CD14-positive monocyte (primary cell): ENCODE results near the gene CHRM4. TPM values are rescaled to one million over a fixed set of nuclear protein-coding genes. Genes with fewer than 3 reads are reported as not detected.

ENCODE experiments used
- DNase-seq, 3 donors: peaks; one replicate each; pipeline ENCODE4 v3.0.0-alpha.2; 2011 to 2022
- H2AFZ ChIP-seq: 2 replicates; pipeline ENCODE4 v1.6.0; 2012; ENCODE audit warnings: mild to moderate bottlenecking, low read depth, low read length, inconsistent platforms; ENCODE audit not compliant: insufficient read depth, poor library complexity, severe bottlenecking
- H3K27ac ChIP-seq, 2 donors: 1 replicate in 1 of 2; 2 replicates in 1 of 2; pipeline ENCODE4 v1.5.1; 2012 to 2013; ENCODE audit warnings: low read length in 2 of 2, control low read depth in 1 of 2, inconsistent platforms in 1 of 2, low read depth in 1 of 2, mild to moderate bottlenecking in 1 of 2
- H3K27me3 ChIP-seq, 2 donors: one replicate each; pipeline versions ENCODE4 v1.6.0 to v1.6.1; 2011 to 2013; ENCODE audit warnings: low read length in 2 of 2; ENCODE audit not compliant: control insufficient read depth in 2 of 2, insufficient read depth in 2 of 2
- H3K36me3 ChIP-seq, 2 donors: replicated peaks in 1 of 2; 1 replicate in 1 of 2; 2 replicates in 1 of 2; pipeline versions ENCODE4 v1.5.1 to v1.6.1; 2012 to 2013; ENCODE audit warnings: low read length in 2 of 2, control low read depth in 1 of 2, inconsistent platforms in 1 of 2, mild to moderate bottlenecking in 1 of 2; ENCODE audit not compliant: insufficient read depth in 2 of 2, control insufficient read depth in 1 of 2
- H3K4me1 ChIP-seq, 2 donors: 1 replicate in 1 of 2; 2 replicates in 1 of 2; pipeline versions ENCODE4 v1.5.1 to v1.6.1; 2012 to 2013; ENCODE audit warnings: low read length in 2 of 2, control low read depth in 1 of 2, inconsistent platforms in 1 of 2, mild to moderate bottlenecking in 1 of 2, moderate library complexity in 1 of 2; ENCODE audit not compliant: insufficient read depth in 2 of 2, control insufficient read depth in 1 of 2
- H3K4me2 ChIP-seq: replicated peaks from 2 replicates; pipeline ENCODE3; 2012; ENCODE audit warnings: low read length, moderate library complexity, mild to moderate bottlenecking; ENCODE audit not compliant: poor library complexity, severe bottlenecking; ENCODE audit errors: extremely low read depth
- H3K4me3 ChIP-seq, 3 experiments: fragments of 200-600 bp in 1 of 3; sonication (generic) in 1 of 3; replicated peaks in 1 of 3; 1 replicate in 2 of 3; 2 replicates in 1 of 3; pipeline ENCODE4 v1.5.1; 2011 to 2013; ENCODE audit warnings: low read length in 3 of 3, mild to moderate bottlenecking in 3 of 3, control low read depth in 2 of 3, low read depth in 2 of 3, inconsistent platforms in 1 of 3, moderate library complexity in 1 of 3
- H3K79me2 ChIP-seq: 2 replicates; pipeline ENCODE4 v1.6.0; 2012; ENCODE audit warnings: mild to moderate bottlenecking, control low read depth, inconsistent platforms, low read length, moderate library complexity; ENCODE audit not compliant: insufficient read depth
- H3K9ac ChIP-seq: 2 replicates; pipeline ENCODE4 v1.6.0; 2017; ENCODE audit warnings: low read length, mild to moderate bottlenecking; ENCODE audit not compliant: insufficient read depth, poor library complexity, severe bottlenecking
- H3K9me3 ChIP-seq, 2 donors: replicated peaks in 1 of 2; 1 replicate in 1 of 2; 2 replicates in 1 of 2; pipeline versions ENCODE4 v1.5.1 to v1.6.1; 2012 to 2013; ENCODE audit warnings: low read length in 2 of 2, control low read depth in 1 of 2; ENCODE audit not compliant: control insufficient read depth in 1 of 2, insufficient read depth in 1 of 2
- H4K20me1 ChIP-seq: 2 replicates; pipeline ENCODE4 v1.6.0; 2012; ENCODE audit warnings: mild to moderate bottlenecking, low read length, control low read depth, moderate library complexity; ENCODE audit not compliant: insufficient read depth
- H3K27ac Mint-ChIP-seq, 7 donors: one replicate each; pipeline ENCODE4 v1.8.0; 2020; ENCODE audit warnings: mild to moderate bottlenecking in 7 of 7, mixed read lengths in 7 of 7, moderate library complexity in 6 of 7, inconsistent platforms in 2 of 7
- H3K27me3 Mint-ChIP-seq, 3 donors: one replicate each; pipeline ENCODE4 v1.8.0; 2021 to 2022; ENCODE audit warnings: low read depth in 3 of 3, mild to moderate bottlenecking in 3 of 3, mixed read lengths in 3 of 3, moderate library complexity in 3 of 3, inconsistent platforms in 1 of 3
- H3K36me3 Mint-ChIP-seq, 2 donors: one replicate each; pipeline ENCODE4 v1.8.0; 2020; ENCODE audit warnings: mixed read lengths in 2 of 2, inconsistent platforms in 1 of 2, mild to moderate bottlenecking in 1 of 2
- H3K4me1 Mint-ChIP-seq: one replicate; pipeline ENCODE4 v1.8.0; 2020; ENCODE audit warnings: mild to moderate bottlenecking, mixed read lengths
- H3K4me3 Mint-ChIP-seq, 2 donors: one replicate each; pipeline ENCODE4 v1.8.0; 2020; ENCODE audit warnings: mild to moderate bottlenecking in 2 of 2, mixed read lengths in 2 of 2, moderate library complexity in 1 of 2
- H3K9me3 Mint-ChIP-seq, 7 donors: one replicate each; pipeline ENCODE4 v1.8.0; 2020 to 2022; ENCODE audit warnings: mixed read lengths in 7 of 7, mild to moderate bottlenecking in 6 of 7, moderate library complexity in 6 of 7, inconsistent platforms in 2 of 7
- CTCF ChIP-seq: fragments of 200-600 bp; IDR thresholded peaks from one replicate; pipeline ENCODE4 v1.8.0; 2022; ENCODE audit warnings: antibody characterized with exemption, mild to moderate bottlenecking
- WGBS: methylation state at CpG from one replicate; pipeline ENCODE4 v1.1.5; 2013; ENCODE audit warnings: missing lambda C conversion rate; ENCODE audit not compliant: insufficient coverage; 5-methylcytosine and 5-hydroxymethylcytosine counted together
- intact Hi-C, 2 donors: fragments of 100-400 bp; cut with micrococcal nuclease; formaldehyde crosslinking; loops; one replicate each; pipeline versions ENCODE4 v1.15.0 to v1.15.1; 2023
- polyA plus RNA-seq, 3 donors: library from polyadenylated mRNA; depleted of rRNA in 1 of 3; unstranded in 2 of 3; stranded (reverse) in 1 of 3; fragments of 300-500 nt in 2 of 3; fragments of >200 nt in 1 of 3; fragmentation: Illumina TruSeq in 2 of 3; gene quantifications; 1 replicate in 2 of 3; 2 replicates in 1 of 3; pipeline ENCODE4 v1.2.3, GENCODE V29; 2012 to 2021

The CHRM4 gene
- polyA plus RNA-seq, 3 donors = 0.15 to 0.57 TPM; not detected in 1

- Histone ChIP-seq H3K4me1 (peaks cover 87 to 91% of the 10 kb centered on the region in 2 donors), H3K27ac (peak overlapping the region; percentile 43 to 59), H2AFZ (peak overlapping the region; percentile 60), H3K4me3 (no peak overlapping the region), H3K36me3 (no peaks in the 10 kb centered on the region), H3K9ac (no peak overlapping the region), H4K20me1 (peaks cover 12% of the 10 kb centered on the region), H3K79me2 (peaks cover 36% of the 10 kb centered on the region), H3K4me2 (no peak overlapping the region), H3K9me3 (no peaks in the 10 kb centered on the region), H3K27me3 (no peaks in the 10 kb centered on the region)
- intact Hi-C loops = loop anchor here in 1 of 2 donors (10.0 kb wide), 1 partner anchor 217 kb away; the partner anchor contains the start of gene PHF21A
- Mint-ChIP-seq H3K27me3 (peaks cover 2 to 3% (median 3%) of the 10 kb centered on the region in 3 donors), H3K27ac (peak overlapping the region in 4 of 7 donors; percentile 46 to 85 (median 68)), H3K9me3 (peaks cover 0 to 4% (median 0%) of the 10 kb centered on the region in 7 donors), H3K4me1 (peaks cover 97% of the 10 kb centered on the region), H3K36me3 (peaks cover 0 to 4% of the 10 kb centered on the region in 2 donors), H3K4me3 (no peak overlapping the region)
- no peak for DNase-seq
- TF ChIP-seq CTCF = no peak
- WGBS = 96% methylated on average over 3 of the region's 3 CpGs
These were observed 50.1 kb downstream of the CHRM4 start for GRCh38 chr11:46341454-46341853.

GRCh38 chr11:46339816-46340215, 51.8 kb downstream of the CHRM4 start:
- no peaks in the 10 kb centered on the region for H3K9me3 ChIP-seq
- peaks cover 0 to 2% of the 10 kb centered on the region in 2 donors for H3K36me3 Mint-ChIP-seq
- no peaks in the 10 kb centered on the region for H3K27me3 ChIP-seq
- H3K9me3 Mint-ChIP-seq = peaks cover 0 to 4% (median 0%) of the 10 kb centered on the region in 7 donors
- peak in 2 of 3 donors; percentile 45 to 61 for DNase-seq
- H3K4me1 ChIP-seq = peaks cover 97 to 98% of the 10 kb centered on the region in 2 donors
- peaks cover 98% of the 10 kb centered on the region for H3K4me1 Mint-ChIP-seq
- H3K27ac Mint-ChIP-seq = peak overlapping the region in 6 of 7 donors; percentile 10 to 79 (median 66)
- no peaks in the 10 kb centered on the region for H3K36me3 ChIP-seq
- H3K4me3 ChIP-seq = peak overlapping the region in 1 of 3 experiments; percentile 60
- H3K27ac ChIP-seq = peak overlapping the region; percentile 37 to 62
- H4K20me1 ChIP-seq = no peaks in the 10 kb centered on the region
- intact Hi-C loops = loop anchor here in 1 of 2 donors (10.0 kb wide), 1 partner anchor 215 kb away; the partner anchor contains the start of gene PHF21A
- peaks cover 4 to 7% (median 5%) of the 10 kb centered on the region in 3 donors for H3K27me3 Mint-ChIP-seq
- WGBS = 0% methylated on average over 1 of the region's 2 CpGs
- H3K4me3 Mint-ChIP-seq = peak overlapping the region in 1 of 2 donors; percentile 3
- H3K9ac ChIP-seq = no peak overlapping the region
- H2AFZ ChIP-seq = peak overlapping the region; percentile 53
- TF ChIP-seq CTCF = no peak
- H3K4me2 ChIP-seq = peak overlapping the region; percentile 54
- H3K79me2 ChIP-seq = peaks cover 20% of the 10 kb centered on the region
